ELF-1 (cell line): ENCODE results near the gene NAA16.

Source experiments
- DNase-seq: peaks from one replicate; pipeline ENCODE4 v3.0.0-alpha.2; 2016; ENCODE audit warnings: low read depth, low spot score

NAA16 gene

GRCh38 chr13:41304551-41304950 lies 6.5 kb upstream of the NAA16 start:
- DNase-seq, result no peak

GRCh38 chr13:41306271-41307145 lies 4.6 kb upstream of the NAA16 start:
- no peak for DNase-seq

GRCh38 chr13:41307884-41308640 lies 3.0 kb upstream of the NAA16 start:
- DNase-seq, result no peak

- DNase-seq, result peak; percentile 56
Observed at GRCh38 chr13:41311406-41312175, 524 bp downstream of the NAA16 start.

- DNase-seq, result peak; percentile 36
Observed at GRCh38 chr13:41312176-41312500, 1.1 kb downstream of the NAA16 start.

- no peak for DNase-seq
Observed at GRCh38 chr13:41313117-41313516, 2.0 kb downstream of the NAA16 start.

- DNase-seq, result no peak
Observed at GRCh38 chr13:41313659-41314197, 2.7 kb downstream of the NAA16 start.

GRCh38 chr13:41315443-41316047 lies 4.5 kb downstream of the NAA16 start:
- no peak for DNase-seq

- DNase-seq, result no peak
Observed at GRCh38 chr13:41317243-41317642, 6.2 kb downstream of the NAA16 start.

GRCh38 chr13:41325752-41326151 lies 14.7 kb downstream of the NAA16 start:
- no peak for DNase-seq

GRCh38 chr13:41326661-41327060 lies 15.6 kb downstream of the NAA16 start:
- no peak for DNase-seq

- no peak for DNase-seq
Observed at GRCh38 chr13:41327994-41328790, 17.1 kb downstream of the NAA16 start.

GRCh38 chr13:41332829-41333228 lies 21.8 kb downstream of the NAA16 start:
- DNase-seq, result no peak

- DNase-seq, result no peak
Observed at GRCh38 chr13:41334810-41335209, 23.7 kb downstream of the NAA16 start.

GRCh38 chr13:41344358-41344757 lies 33.3 kb downstream of the NAA16 start:
- peak; percentile 58 for DNase-seq

- no peak for DNase-seq
Observed at GRCh38 chr13:41345165-41345913, 34.3 kb downstream of the NAA16 start.

GRCh38 chr13:41345914-41346589 lies 35.0 kb downstream of the NAA16 start:
- no peak for DNase-seq

- DNase-seq, result peak; percentile 75
Observed at GRCh38 chr13:41352935-41353840, 42.1 kb downstream of the NAA16 start.
